Measurements from ENCODE around the gene PASK.

DNA sequence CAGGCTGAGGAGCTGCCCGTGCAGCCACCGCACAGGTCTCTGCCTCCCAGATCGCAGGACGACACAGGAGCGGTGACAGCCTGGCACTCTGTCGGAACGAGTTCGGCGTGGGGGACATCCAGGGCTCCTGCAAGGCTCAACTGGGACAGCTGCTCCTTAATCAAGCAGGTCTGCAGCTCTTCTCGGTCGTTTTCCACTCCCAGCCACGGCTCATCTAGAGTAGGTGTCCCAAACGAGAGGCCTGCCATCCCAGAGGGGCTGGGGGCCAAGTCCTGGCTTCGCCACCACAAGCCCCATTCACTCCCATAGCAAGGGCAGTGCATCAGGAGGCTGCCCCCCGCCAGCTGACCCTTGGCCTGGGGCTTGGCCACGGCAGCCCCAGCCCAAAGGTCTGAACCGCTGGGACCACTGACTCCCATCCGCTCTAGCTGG is 22.5 kb downstream of the PASK start:
- no peak for TF ChIP-seq LEF1 (IDR thresholded peaks at IDR 0.05; ENCODE audit: borderline replicate concordance)
- no peak for TF ChIP-seq HDGF (IDR thresholded peaks at IDR 0.05; ENCODE audit: borderline replicate concordance)
- TF ChIP-seq SP1 (IDR thresholded peaks at IDR 0.05), result no peak
- TF ChIP-seq SUZ12 (IDR thresholded peaks at IDR 0.05), result no peak
- no peak for TF ChIP-seq FOXM1 (IDR thresholded peaks at IDR 0.05; ENCODE audit: borderline replicate concordance)
- no peak for TF ChIP-seq ZNF384 (IDR thresholded peaks at IDR 0.05)
- TF ChIP-seq TARDBP (IDR thresholded peaks at IDR 0.05), result no peak
- no peak for TF ChIP-seq FOXK2 (IDR thresholded peaks at IDR 0.05)
- no peak for TF ChIP-seq ARNT (IDR thresholded peaks at IDR 0.05)
- no peak for TF ChIP-seq ELF4 (IDR thresholded peaks at IDR 0.05)
- TF ChIP-seq, protein P1, sequence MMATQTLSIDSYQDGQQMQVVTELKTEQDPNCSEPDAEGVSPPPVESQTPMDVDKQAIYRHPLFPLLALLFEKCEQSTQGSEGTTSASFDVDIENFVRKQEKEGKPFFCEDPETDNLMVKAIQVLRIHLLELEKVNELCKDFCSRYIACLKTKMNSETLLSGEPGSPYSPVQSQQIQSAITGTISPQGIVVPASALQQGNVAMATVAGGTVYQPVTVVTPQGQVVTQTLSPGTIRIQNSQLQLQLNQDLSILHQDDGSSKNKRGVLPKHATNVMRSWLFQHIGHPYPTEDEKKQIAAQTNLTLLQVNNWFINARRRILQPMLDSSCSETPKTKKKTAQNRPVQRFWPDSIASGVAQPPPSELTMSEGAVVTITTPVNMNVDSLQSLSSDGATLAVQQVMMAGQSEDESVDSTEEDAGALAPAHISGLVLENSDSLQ (IDR thresholded peaks at IDR 0.05), result no peak
- no peak for TF ChIP-seq FOXA1 (IDR thresholded peaks at IDR 0.05)
- TF ChIP-seq BHLHE40 (IDR thresholded peaks at IDR 0.05; ENCODE audit: borderline replicate concordance), result no peak
- no peak for TF ChIP-seq L3MBTL2 (conservative IDR thresholded peaks at IDR 0.05)

Data from HEK293T (cell line).